Kidney (tissue), 14 donors: ENCODE data around the gene DVL1. TPM values are rescaled to one million over a fixed set of nuclear protein-coding genes. Genes with fewer than 3 reads are reported as not detected.

Source experiments
- DNase-seq, 5 donors: peaks; one replicate each; pipeline ENCODE4 v3.0.0-alpha.2; 2013 to 2020
- FAIRE-seq: peaks from 2 replicates; lab custom pipeline; 2012; peaks lifted over from hg19 to GRCh38; lab: Jason Lieb, UNC
- H3K27ac ChIP-seq, 2 donors: one replicate each; pipeline ENCODE4 v1.7.0; 2013; ENCODE audit warnings: low read depth in 2 of 2, low read length in 2 of 2, inconsistent platforms in 1 of 2
- H3K27me3 ChIP-seq: one replicate; pipeline ENCODE4 v1.7.1; 2013; ENCODE audit warnings: low read length, inconsistent platforms; ENCODE audit not compliant: control insufficient read depth, insufficient read depth
- H3K36me3 ChIP-seq, 3 donors: one replicate each; pipeline versions ENCODE4 v1.7.0 to v1.7.1; 2013; ENCODE audit warnings: low read length in 3 of 3, control low read depth in 1 of 3, inconsistent platforms in 1 of 3; ENCODE audit not compliant: insufficient read depth in 3 of 3, control insufficient read depth in 2 of 3
- H3K4me1 ChIP-seq, 3 donors: one replicate each; pipeline versions ENCODE4 v1.7.0 to v1.7.1; 2013; ENCODE audit warnings: low read length in 3 of 3, inconsistent platforms in 1 of 3, low read depth in 1 of 3; ENCODE audit not compliant: control insufficient read depth in 2 of 3, insufficient read depth in 2 of 3
- H3K4me3 ChIP-seq, 3 donors: one replicate each; pipeline versions ENCODE4 v1.7.0 to v1.8.1; 2013; ENCODE audit warnings: low read length in 3 of 3, control low read depth in 1 of 3, inconsistent platforms in 1 of 3
- H3K9ac ChIP-seq, 3 donors: one replicate each; pipeline versions ENCODE4 v1.7.0 to v1.7.1; 2013; ENCODE audit warnings: low read length in 3 of 3, control low read depth in 1 of 3, inconsistent platforms in 1 of 3
- H3K9me3 ChIP-seq, 3 donors: one replicate each; pipeline versions ENCODE4 v1.7.0 to v1.7.1; 2013; ENCODE audit warnings: low read length in 3 of 3, control low read depth in 1 of 3, inconsistent platforms in 1 of 3; ENCODE audit not compliant: control insufficient read depth in 2 of 3, insufficient read depth in 1 of 3
- intact Hi-C: fragments of 100-400 bp; cut with DNase I; formaldehyde crosslinking; loops from one replicate; pipeline ENCODE4 v1.11.1; 2022
- polyA plus RNA-seq: library from polyadenylated mRNA; stranded (reverse); fragments of 350-450 nt; fragmentation: Illumina TruSeq; extraction: RNeasy Lipid Tissue Mini Kit (QIAGEN cat#74804); gene quantifications from one replicate; pipeline ENCODE4 v1.2.3, GENCODE V29; 2014; ENCODE audit warnings: low read depth, low replicate concordance; ENCODE audit not compliant: insufficient read depth
- total RNA-seq: library from RNA; stranded (reverse); fragmentation: NEBNext Ultra II Directional; extraction: Animal tissue kit (Norgen Biotek cat#: 25700); gene quantifications from one replicate; pipeline ENCODE4 v1.2.1, GENCODE V29; 2021
- TF ChIP-seq, protein P1 (sequence below): IDR thresholded peaks from 3 replicates; pipeline ENCODE4 v1.5.1; 2012; ENCODE audit warnings: mild to moderate bottlenecking, moderate library complexity, borderline replicate concordance; ENCODE audit not compliant: insufficient read depth; ENCODE audit errors: extremely low read depth
- donor health status: control.
- donor health status: control.
- donor health status: control.
- donor health status: control.
- donor health status: control.
- donor health status: DM: yes; HTN: yes; CAD: no.
- donor health status: Normal renal cell carcinoma (clear cell type).

The DVL1 gene
- total and polyA plus RNA-seq, 2 donors from 2014 or later: 32.5 to 55.0 TPM

DNA sequence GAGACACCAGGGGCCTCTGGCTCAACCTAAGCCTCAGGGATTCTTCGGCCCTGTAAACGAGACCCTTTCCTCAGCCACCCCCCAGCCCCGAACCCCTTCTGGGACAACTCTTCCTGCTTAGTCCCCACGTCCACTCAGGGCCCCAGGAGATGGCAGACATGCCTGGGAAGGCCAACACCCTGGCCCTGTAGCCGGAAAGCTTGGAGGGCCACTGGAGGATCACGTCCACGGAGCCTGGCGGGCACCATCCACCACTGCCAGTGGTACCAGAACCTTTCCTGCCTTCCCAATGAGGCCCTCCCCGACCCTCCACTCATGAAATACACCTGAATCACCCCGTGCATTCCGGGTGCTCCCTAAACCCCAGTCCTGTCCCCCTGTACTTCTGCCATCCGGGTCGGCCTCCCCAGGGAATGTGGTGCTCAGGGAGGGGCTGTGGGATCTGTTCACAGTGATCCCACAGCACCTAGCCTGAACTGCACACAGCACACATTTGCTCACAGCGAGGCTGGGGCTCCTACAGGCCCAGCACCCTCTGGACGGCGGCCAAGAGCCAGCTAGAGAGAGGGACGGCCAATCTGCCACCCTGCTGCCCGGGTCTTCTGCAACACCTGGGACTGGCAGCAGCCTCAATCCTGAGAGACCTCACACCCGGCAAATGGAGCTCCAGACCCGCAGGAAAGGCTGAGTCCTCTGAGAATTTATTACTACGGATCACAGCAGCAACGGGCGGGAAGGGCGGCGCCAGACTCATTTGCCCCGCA, 24.0 kb upstream of the DVL1 start:
- Histone ChIP-seq H3K36me3 (no peaks in the 10 kb centered on the region), H3K4me1 (peaks cover 0 to 19% (median 0%) of the 10 kb centered on the region in 3 donors), H3K27me3 (no peaks in the 10 kb centered on the region), H3K9ac (no peak overlapping the region), H3K4me3 (no peak overlapping the region), H3K9me3 (no peaks in the 10 kb centered on the region), H3K27ac (no peak overlapping the region)
- intact Hi-C loops: no loop called here
- FAIRE-seq (no peak), DNase-seq (peak in 2 of 5 donors; percentile 52 to 65)
- TF ChIP-seq, protein P1, sequence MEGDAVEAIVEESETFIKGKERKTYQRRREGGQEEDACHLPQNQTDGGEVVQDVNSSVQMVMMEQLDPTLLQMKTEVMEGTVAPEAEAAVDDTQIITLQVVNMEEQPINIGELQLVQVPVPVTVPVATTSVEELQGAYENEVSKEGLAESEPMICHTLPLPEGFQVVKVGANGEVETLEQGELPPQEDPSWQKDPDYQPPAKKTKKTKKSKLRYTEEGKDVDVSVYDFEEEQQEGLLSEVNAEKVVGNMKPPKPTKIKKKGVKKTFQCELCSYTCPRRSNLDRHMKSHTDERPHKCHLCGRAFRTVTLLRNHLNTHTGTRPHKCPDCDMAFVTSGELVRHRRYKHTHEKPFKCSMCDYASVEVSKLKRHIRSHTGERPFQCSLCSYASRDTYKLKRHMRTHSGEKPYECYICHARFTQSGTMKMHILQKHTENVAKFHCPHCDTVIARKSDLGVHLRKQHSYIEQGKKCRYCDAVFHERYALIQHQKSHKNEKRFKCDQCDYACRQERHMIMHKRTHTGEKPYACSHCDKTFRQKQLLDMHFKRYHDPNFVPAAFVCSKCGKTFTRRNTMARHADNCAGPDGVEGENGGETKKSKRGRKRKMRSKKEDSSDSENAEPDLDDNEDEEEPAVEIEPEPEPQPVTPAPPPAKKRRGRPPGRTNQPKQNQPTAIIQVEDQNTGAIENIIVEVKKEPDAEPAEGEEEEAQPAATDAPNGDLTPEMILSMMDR: no peak

DNA sequence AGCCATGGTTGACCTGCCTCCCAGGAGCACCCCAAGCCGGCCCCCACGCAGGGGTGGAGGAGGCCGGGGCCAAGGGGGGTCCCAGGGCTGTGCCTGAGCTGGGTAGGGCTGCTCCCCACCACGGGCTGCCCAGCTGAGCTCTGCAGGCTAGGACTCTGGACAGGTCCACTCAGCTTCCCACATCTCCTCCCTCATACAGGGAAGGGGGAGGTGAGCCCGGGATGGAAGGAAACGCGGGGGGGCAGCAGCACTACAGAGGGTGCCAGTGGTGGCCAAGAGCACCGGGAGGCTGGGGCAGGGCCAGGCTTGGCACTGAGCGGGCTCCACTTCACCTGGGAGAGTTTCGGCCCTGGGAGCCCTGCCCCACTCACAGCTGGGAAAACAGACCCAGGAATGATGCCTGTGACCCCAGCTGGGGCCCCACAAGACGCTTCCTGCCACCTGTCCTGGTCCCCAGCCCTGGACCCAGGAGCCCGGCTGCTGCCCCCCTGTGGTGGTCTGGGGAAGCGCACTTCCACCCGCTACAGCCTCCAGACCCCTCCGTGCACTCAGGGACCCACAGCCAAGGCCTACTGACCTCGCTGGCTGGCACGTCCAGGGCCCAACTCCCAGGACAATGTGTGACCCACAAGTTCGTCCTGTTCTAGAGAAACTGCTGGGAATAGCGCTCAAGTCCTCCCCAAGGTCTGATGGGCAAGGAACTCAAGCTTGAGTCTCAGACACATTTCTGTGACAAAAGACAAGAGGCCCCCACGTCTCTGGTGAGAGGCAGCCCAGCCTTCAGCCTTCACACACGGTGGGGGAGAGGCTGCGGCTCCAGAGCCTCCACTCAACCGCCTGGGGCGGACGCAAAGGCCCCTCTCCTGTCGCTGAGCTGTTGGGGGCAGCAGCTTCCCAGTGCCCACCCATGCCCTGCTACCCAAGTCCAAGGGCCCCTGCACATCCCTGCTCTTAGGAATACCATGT, 22.8 kb upstream of the DVL1 start:
- no peak overlapping the region for H3K27ac ChIP-seq
- H3K4me3 ChIP-seq: no peak overlapping the region
- intact Hi-C loops: no loop called here
- DNase-seq: peak; percentile 66 to 87 (median 78)
- TF ChIP-seq, protein P1: peak; percentile 74
- H3K9ac ChIP-seq: no peak overlapping the region
- H3K4me1 ChIP-seq: peaks cover 0 to 19% (median 0%) of the 10 kb centered on the region in 3 donors
- H3K36me3 ChIP-seq: no peaks in the 10 kb centered on the region
- no peaks in the 10 kb centered on the region for H3K27me3 ChIP-seq
- no peak for FAIRE-seq
- no peaks in the 10 kb centered on the region for H3K9me3 ChIP-seq

DNA sequence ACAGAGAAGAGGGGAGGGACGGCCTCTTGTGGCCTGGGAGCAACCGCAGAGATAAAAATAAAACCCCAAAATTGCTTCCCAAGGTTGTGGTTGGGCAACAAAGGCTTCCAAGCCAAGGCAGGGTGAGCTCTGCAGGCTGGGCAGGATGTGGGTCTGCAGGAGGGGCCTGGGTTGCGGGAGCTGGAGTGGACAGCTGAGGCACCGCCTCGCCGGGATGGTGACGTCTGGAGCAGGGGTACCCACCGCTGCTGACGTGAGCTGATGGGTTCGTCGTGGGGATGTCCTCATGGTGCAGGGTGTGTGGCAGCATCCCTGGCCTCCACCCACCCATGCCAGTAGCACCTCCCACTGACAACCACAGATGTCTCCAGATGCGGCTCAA, 22.1 kb upstream of the DVL1 start:
- no peak overlapping the region for H3K27ac ChIP-seq
- intact Hi-C loops: no loop called here
- no peak overlapping the region for H3K4me3 ChIP-seq
- TF ChIP-seq, protein P1: no peak
- FAIRE-seq (no peak), DNase-seq (peak in 2 of 5 donors; percentile 61 to 75)
- H3K4me1 ChIP-seq: peaks cover 0 to 19% (median 0%) of the 10 kb centered on the region in 3 donors
- H3K9me3 ChIP-seq: no peaks in the 10 kb centered on the region
- no peaks in the 10 kb centered on the region for H3K36me3 ChIP-seq
- no peaks in the 10 kb centered on the region for H3K27me3 ChIP-seq
- H3K9ac ChIP-seq: no peak overlapping the region
